ENCODE measurements around the gene PEAK1. TPM values are rescaled to one million over a fixed set of nuclear protein-coding genes. Genes with fewer than 3 reads are reported as not detected.

PEAK1 gene
- total RNA-seq, 1 donor from 2014 or later, result 10.2 TPM

- no peaks in the 10 kb centered on the region for H3K36me3 ChIP-seq (ENCODE audit: control insufficient read depth, insufficient read depth, low read length)
- no peak for TF ChIP-seq CTCF (IDR thresholded peaks at IDR 0.05; ENCODE audit: insufficient read depth, low read length, poor library complexity, severe bottlenecking)
- no peak for DNase-seq (ENCODE audit: low read depth)
- no peaks in the 10 kb centered on the region for H3K27me3 ChIP-seq (ENCODE audit: control insufficient read depth, insufficient read depth, low read length)
- no peak overlapping the region for H3K4me3 ChIP-seq (ENCODE audit: low read depth, low read length)
These were observed 297.3 kb downstream of the PEAK1 start for GRCh38 chr15:77122576-77122975.

DNA sequence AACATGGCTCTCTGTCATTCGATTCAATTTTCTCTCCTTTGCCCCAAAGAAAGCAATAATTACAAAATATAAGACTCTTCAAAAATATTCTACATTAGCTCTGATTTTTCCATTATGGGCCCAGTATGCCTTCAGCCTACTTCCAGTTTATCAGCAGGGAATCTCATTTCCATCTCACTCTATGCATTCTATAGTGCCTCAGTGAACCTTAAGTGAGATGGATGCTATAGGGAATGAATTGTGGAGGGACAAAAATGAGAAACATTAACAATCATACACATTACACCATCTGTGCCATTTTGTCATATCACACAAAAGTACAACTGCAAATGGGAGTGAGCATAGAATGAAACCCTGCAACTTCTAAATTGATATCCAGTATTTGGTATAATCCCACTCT lies 298.3 kb downstream of the PEAK1 start:
- no peaks in the 10 kb centered on the region for H3K27me3 ChIP-seq (ENCODE audit: control insufficient read depth, insufficient read depth, low read length)
- H3K4me3 ChIP-seq (ENCODE audit: low read depth, low read length), result no peak overlapping the region
- TF ChIP-seq CTCF (IDR thresholded peaks at IDR 0.05; ENCODE audit: insufficient read depth, low read length, poor library complexity, severe bottlenecking), result no peak
- H3K36me3 ChIP-seq (ENCODE audit: control insufficient read depth, insufficient read depth, low read length), result no peaks in the 10 kb centered on the region
- no peak for DNase-seq (ENCODE audit: low read depth)

DNA sequence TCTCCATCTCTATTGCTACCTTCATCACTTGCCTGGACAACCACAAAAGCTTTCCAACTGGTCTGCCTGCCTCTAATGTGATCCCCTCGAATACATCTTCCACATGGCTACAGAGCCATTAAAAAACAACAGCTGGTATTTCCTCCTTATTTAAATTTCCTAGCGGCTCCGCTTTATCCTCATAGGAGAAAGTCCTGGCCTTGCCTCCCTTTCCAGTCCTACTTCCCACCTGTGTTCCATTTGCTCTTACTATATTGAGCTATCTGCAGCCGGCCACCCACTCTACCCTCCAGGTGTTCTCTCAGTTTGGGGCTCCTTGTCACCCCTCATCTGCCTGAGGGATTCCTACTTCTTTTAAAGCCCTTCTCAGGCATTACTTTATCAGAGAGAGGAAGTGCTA lies 299.3 kb downstream of the PEAK1 start:
- no peak for TF ChIP-seq CTCF (IDR thresholded peaks at IDR 0.05; ENCODE audit: insufficient read depth, low read length, poor library complexity, severe bottlenecking)
- no peak for DNase-seq (ENCODE audit: low read depth)
- H3K27me3 ChIP-seq (ENCODE audit: control insufficient read depth, insufficient read depth, low read length), result no peaks in the 10 kb centered on the region
- H3K4me3 ChIP-seq (ENCODE audit: low read depth, low read length), result no peak overlapping the region
- H3K36me3 ChIP-seq (ENCODE audit: control insufficient read depth, insufficient read depth, low read length), result no peaks in the 10 kb centered on the region

GRCh38 chr15:77119446-77119845 lies 300.5 kb downstream of the PEAK1 start:
- no peaks in the 10 kb centered on the region for H3K27me3 ChIP-seq (ENCODE audit: control insufficient read depth, insufficient read depth, low read length)
- no peak for TF ChIP-seq CTCF (IDR thresholded peaks at IDR 0.05; ENCODE audit: insufficient read depth, low read length, poor library complexity, severe bottlenecking)

DNA sequence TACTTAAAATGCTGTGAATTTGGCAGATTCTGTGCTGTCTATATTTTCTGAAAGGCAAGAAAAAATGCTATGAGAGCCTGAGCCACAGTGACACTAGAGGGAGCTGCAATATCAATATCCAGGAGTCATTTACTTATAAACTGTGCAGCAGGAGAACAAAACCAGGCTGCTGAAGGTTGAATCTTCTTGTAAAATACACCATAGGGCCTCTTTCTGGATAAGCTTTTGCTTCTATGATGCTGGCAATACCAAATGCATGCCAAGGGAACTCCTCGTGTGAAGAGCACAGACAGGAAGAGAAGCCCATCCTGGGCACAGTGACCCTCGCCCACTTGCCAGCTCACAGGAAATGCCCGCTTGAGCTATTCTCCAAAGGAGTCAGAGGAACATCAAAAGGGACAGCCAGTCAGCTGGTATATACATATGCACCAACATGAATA lies 301.0 kb downstream of the PEAK1 start:
- H3K27me3 ChIP-seq (ENCODE audit: control insufficient read depth, insufficient read depth, low read length), result no peaks in the 10 kb centered on the region
- H3K4me3 ChIP-seq (ENCODE audit: low read depth, low read length), result no peak overlapping the region
- H3K36me3 ChIP-seq (ENCODE audit: control insufficient read depth, insufficient read depth, low read length), result no peaks in the 10 kb centered on the region
- peak; percentile 26 for DNase-seq (ENCODE audit: low read depth)
- peak; percentile 81 for TF ChIP-seq CTCF (IDR thresholded peaks at IDR 0.05; ENCODE audit: insufficient read depth, low read length, poor library complexity, severe bottlenecking)

More at GRCh38 chr15:77119446-77119845, 300.5 kb downstream of the PEAK1 start:
- Histone ChIP-seq H3K36me3 (ENCODE audit: control insufficient read depth, insufficient read depth, low read length) (no peaks in the 10 kb centered on the region), H3K4me3 (ENCODE audit: low read depth, low read length) (no peak overlapping the region)
- no peak for DNase-seq (ENCODE audit: low read depth)

DNA sequence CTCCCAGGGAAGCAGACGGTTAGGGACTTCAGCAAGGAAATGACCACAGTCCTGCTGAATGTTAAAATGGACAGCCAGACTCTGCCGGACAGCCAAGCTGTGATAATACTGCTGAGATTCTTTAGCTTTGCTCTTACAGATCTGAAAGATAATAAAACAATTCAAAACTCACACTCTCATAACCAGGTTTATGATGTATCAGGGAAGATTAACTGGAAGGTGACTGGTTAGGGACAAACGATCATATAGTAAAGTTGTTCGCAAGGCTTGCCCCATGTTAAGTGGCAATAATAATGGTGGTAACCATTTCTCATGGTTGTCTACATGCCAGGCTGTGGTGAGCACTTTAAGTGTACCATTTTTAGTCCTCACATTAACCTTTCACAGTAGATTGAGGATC lies 304.7 kb downstream of the PEAK1 start:
- TF ChIP-seq CTCF (IDR thresholded peaks at IDR 0.05; ENCODE audit: insufficient read depth, low read length, poor library complexity, severe bottlenecking), result no peak
- no peaks in the 10 kb centered on the region for H3K36me3 ChIP-seq (ENCODE audit: control insufficient read depth, insufficient read depth, low read length)

More for the DNA sequence above, 304.7 kb downstream of the PEAK1 start:
- no peaks in the 10 kb centered on the region for H3K27me3 ChIP-seq (ENCODE audit: control insufficient read depth, insufficient read depth, low read length)
- H3K4me3 ChIP-seq (ENCODE audit: low read depth, low read length), result no peak overlapping the region
- DNase-seq (ENCODE audit: low read depth), result no peak

Measured in kidney epithelial cell (primary cell).